Effector memory CD4-positive, alpha-beta T cell (primary cell): ENCODE measurements around the gene NR2C2.

Experiments used
- DNase-seq, 3 donors: peaks; one replicate each; pipeline ENCODE4 v3.0.0-alpha.2; 2020
- H3K27ac ChIP-seq: 2 replicates; pipeline ENCODE4 v1.7.0; 2013; ENCODE audit warnings: mild to moderate bottlenecking, low read length, moderate library complexity; ENCODE audit not compliant: insufficient read depth, poor library complexity, severe bottlenecking
- H3K27me3 ChIP-seq: replicated peaks from 2 replicates; pipeline ENCODE4 v1.7.0; 2013; ENCODE audit warnings: mild to moderate bottlenecking, low read length; ENCODE audit not compliant: insufficient read depth, control insufficient read depth, poor library complexity, severe bottlenecking
- H3K36me3 ChIP-seq: 2 replicates; pipeline ENCODE4 v1.7.0; 2013; ENCODE audit warnings: mild to moderate bottlenecking, low read length, moderate library complexity; ENCODE audit not compliant: control insufficient read depth, insufficient read depth
- H3K4me1 ChIP-seq: 2 replicates; pipeline ENCODE4 v1.7.0; 2013; ENCODE audit warnings: low read length, mild to moderate bottlenecking; ENCODE audit not compliant: control insufficient read depth, insufficient read depth, poor library complexity, severe bottlenecking
- H3K4me3 ChIP-seq: 2 replicates; pipeline ENCODE4 v1.7.0; 2013; ENCODE audit warnings: low read length, low read depth, mild to moderate bottlenecking; ENCODE audit not compliant: insufficient read depth, poor library complexity, severe bottlenecking
- H3K9me3 ChIP-seq: 2 replicates; pipeline ENCODE4 v1.7.0; 2013; ENCODE audit warnings: mild to moderate bottlenecking, low read length, moderate library complexity; ENCODE audit not compliant: control insufficient read depth

The NR2C2 gene

DNA sequence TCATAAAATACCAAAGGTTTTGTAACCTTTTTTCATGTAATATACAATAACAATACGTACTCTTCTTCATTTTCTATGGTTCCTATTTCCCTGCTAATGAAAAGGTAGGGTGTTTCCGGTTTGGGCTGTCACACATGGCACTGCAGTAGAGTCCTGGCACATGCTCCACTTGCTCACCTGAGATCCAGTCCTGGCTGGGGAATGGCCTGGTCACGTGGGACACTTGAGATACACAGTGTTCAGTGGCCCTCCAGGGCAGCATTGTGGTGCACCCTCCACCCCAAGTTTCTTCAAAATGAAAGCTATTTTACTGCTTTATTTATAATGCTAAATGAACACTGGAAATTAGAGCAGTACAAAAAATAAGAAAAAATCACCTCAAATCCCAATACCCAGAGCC, 94.6 kb downstream of the NR2C2 start:
- no peak for DNase-seq
- Histone ChIP-seq H3K4me3 (no peak overlapping the region), H3K27me3 (no peaks in the 10 kb centered on the region), H3K9me3 (no peaks in the 10 kb centered on the region), H3K36me3 (peaks cover 77% of the 10 kb centered on the region), H3K27ac (no peak overlapping the region), H3K4me1 (peaks cover 7% of the 10 kb centered on the region)

GRCh38 chr3:15042936-15043335, 95.6 kb downstream of the NR2C2 start:
- Histone ChIP-seq H3K4me3 (no peak overlapping the region), H3K27me3 (no peaks in the 10 kb centered on the region), H3K4me1 (peaks cover 7% of the 10 kb centered on the region), H3K27ac (no peak overlapping the region), H3K9me3 (no peaks in the 10 kb centered on the region), H3K36me3 (peaks cover 79% of the 10 kb centered on the region)
- DNase-seq, result no peak

- Histone ChIP-seq H3K27ac (no peak overlapping the region), H3K9me3 (no peaks in the 10 kb centered on the region), H3K36me3 (peaks cover 72% of the 10 kb centered on the region), H3K4me1 (peaks cover 7% of the 10 kb centered on the region), H3K4me3 (no peak overlapping the region), H3K27me3 (no peaks in the 10 kb centered on the region)
- DNase-seq, result no peak
Observed at GRCh38 chr3:15043408-15044171, 96.2 kb downstream of the NR2C2 start.

DNA sequence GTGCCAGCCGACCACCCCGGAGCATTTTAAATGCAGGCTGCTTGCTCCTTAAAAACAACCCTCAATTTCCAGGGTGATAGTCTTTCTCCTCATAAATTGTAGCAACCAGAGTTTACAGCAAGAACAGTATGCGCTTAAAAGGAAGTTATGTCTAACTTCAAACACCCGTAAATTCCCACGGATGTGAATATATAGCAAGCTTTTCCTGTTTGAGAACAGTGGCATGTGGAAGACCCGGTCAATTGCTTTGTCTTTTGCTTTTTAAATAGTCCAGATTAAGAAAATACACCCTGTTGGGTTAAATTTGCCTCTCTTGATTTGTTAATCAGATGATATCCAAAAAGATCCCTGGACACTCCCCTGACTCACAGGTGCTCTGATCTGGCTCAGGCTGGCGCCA, 96.9 kb downstream of the NR2C2 start:
- H3K27me3 ChIP-seq, result no peaks in the 10 kb centered on the region
- no peak for DNase-seq
- peaks cover 7% of the 10 kb centered on the region for H3K4me1 ChIP-seq
- H3K27ac ChIP-seq, result no peak overlapping the region
- peaks cover 69% of the 10 kb centered on the region for H3K36me3 ChIP-seq
- no peak overlapping the region for H3K4me3 ChIP-seq
- no peaks in the 10 kb centered on the region for H3K9me3 ChIP-seq

DNA sequence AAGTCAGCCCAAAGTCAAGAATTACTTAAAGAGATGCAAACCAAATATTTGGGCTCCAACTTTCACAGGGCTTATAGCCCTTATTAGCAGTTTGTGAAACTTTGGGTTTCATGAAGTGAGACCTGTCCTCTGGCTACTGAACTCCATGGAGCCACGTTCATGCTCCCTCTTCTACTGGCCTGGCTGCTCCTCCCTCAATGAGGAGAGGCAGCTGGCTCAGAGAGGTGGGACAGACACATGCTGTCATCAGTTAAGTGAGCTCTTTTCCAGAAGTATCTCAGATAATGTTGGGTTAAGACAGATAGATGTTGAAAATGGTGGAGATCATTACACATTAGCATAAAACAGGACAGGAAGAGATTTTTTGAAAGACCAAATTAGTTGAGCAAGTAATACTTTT, 98.3 kb downstream of the NR2C2 start:
- H3K4me3 ChIP-seq, result no peak overlapping the region
- H3K4me1 ChIP-seq, result peaks cover 7% of the 10 kb centered on the region
- no peak overlapping the region for H3K27ac ChIP-seq
- peaks cover 66% of the 10 kb centered on the region for H3K36me3 ChIP-seq
- H3K27me3 ChIP-seq, result no peaks in the 10 kb centered on the region
- no peak for DNase-seq
- H3K9me3 ChIP-seq, result no peaks in the 10 kb centered on the region

DNA sequence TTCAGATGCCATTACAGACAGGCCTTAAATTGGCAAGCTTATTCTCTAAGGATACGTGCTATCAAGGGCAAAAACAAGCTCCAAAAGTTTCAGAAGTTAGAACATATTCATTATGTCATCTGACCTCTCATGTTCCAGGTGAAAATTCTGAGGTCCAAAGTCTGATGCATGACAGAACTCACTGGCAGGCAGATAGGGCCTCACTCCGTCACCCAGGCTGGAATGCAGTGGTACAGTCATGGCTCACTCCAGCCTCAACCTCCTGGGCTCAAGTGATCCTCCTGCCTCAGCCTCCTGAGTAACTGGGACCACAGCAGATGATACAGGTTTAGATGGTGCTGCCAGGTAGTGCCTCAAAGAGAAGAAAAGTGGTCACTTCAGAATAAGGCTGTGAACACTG, 102.2 kb downstream of the NR2C2 start:
- no peak for DNase-seq
- Histone ChIP-seq H3K27me3 (no peaks in the 10 kb centered on the region), H3K4me1 (no peaks in the 10 kb centered on the region), H3K27ac (no peak overlapping the region), H3K4me3 (no peak overlapping the region), H3K36me3 (peaks cover 48% of the 10 kb centered on the region), H3K9me3 (no peaks in the 10 kb centered on the region)

GRCh38 chr3:15050405-15051092, 103.2 kb downstream of the NR2C2 start:
- Histone ChIP-seq H3K4me1 (no peaks in the 10 kb centered on the region), H3K36me3 (peaks cover 40% of the 10 kb centered on the region), H3K27me3 (no peaks in the 10 kb centered on the region), H3K27ac (no peak overlapping the region), H3K4me3 (no peak overlapping the region), H3K9me3 (no peaks in the 10 kb centered on the region)
- DNase-seq, result no peak

GRCh38 chr3:15051531-15051930, 104.1 kb downstream of the NR2C2 start:
- H3K27ac ChIP-seq, result no peak overlapping the region
- no peaks in the 10 kb centered on the region for H3K9me3 ChIP-seq
- peaks cover 32% of the 10 kb centered on the region for H3K36me3 ChIP-seq
- H3K4me1 ChIP-seq, result no peaks in the 10 kb centered on the region
- DNase-seq, result no peak
- H3K27me3 ChIP-seq, result no peaks in the 10 kb centered on the region
- no peak overlapping the region for H3K4me3 ChIP-seq

GRCh38 chr3:15052335-15053242, 105.2 kb downstream of the NR2C2 start:
- DNase-seq, result no peak
- no peak overlapping the region for H3K27ac ChIP-seq
- H3K36me3 ChIP-seq, result peaks cover 25% of the 10 kb centered on the region
- H3K27me3 ChIP-seq, result no peaks in the 10 kb centered on the region
- no peaks in the 10 kb centered on the region for H3K4me1 ChIP-seq
- no peaks in the 10 kb centered on the region for H3K9me3 ChIP-seq
- no peak overlapping the region for H3K4me3 ChIP-seq
